GM12801 (cell line): Measurements from ENCODE around the gene KCTD16.

Experiments used
- CTCF ChIP-seq: IDR thresholded peaks from one replicate; pipeline ENCODE4 v1.5.1; 2011; ENCODE audit warnings: control low read depth; ENCODE audit not compliant: insufficient read length; ENCODE audit errors: extremely low read depth

The KCTD16 gene

GRCh38 chr5:144207875-144208444 is 37.3 kb downstream of the KCTD16 start:
- no peak for TF ChIP-seq CTCF

GRCh38 chr5:144209361-144209760 is 38.7 kb downstream of the KCTD16 start:
- TF ChIP-seq CTCF = no peak

- TF ChIP-seq CTCF = no peak
Measured at GRCh38 chr5:144210655-144211054, 40.0 kb downstream of the KCTD16 start.

- TF ChIP-seq CTCF = no peak
Measured at GRCh38 chr5:144219869-144220268, 49.2 kb downstream of the KCTD16 start.

GRCh38 chr5:144227363-144227999 is 56.8 kb downstream of the KCTD16 start:
- no peak for TF ChIP-seq CTCF

- TF ChIP-seq CTCF = no peak
Measured at GRCh38 chr5:144230806-144231205, 60.1 kb downstream of the KCTD16 start.

- no peak for TF ChIP-seq CTCF
Measured at GRCh38 chr5:144232285-144232684, 61.6 kb downstream of the KCTD16 start.

- TF ChIP-seq CTCF = no peak
Measured at GRCh38 chr5:144236499-144236898, 65.8 kb downstream of the KCTD16 start.
